Osteocyte (in vitro differentiated cells): Measurements from ENCODE around the gene NGB. TPM values are rescaled to one million over a fixed set of nuclear protein-coding genes. Genes with fewer than 3 reads are reported as not detected.

Experiments
- DNase-seq: peaks from one replicate; pipeline ENCODE4 v3.0.0; 2021; ENCODE audit warnings: mixed read lengths; ENCODE audit not compliant: unreplicated experiment; ENCODE audit errors: extremely low spot score
- H3K27ac Mint-ChIP-seq: one replicate; pipeline ENCODE4 v1.8.0; 2021; ENCODE audit warnings: mild to moderate bottlenecking, mixed read lengths; ENCODE audit not compliant: unreplicated experiment
- H3K27me3 Mint-ChIP-seq: one replicate; pipeline ENCODE4 v1.8.0; 2021; ENCODE audit warnings: mixed read lengths; ENCODE audit not compliant: unreplicated experiment
- H3K36me3 Mint-ChIP-seq: one replicate; pipeline ENCODE4 v1.8.0; 2021; ENCODE audit warnings: mixed read lengths; ENCODE audit not compliant: unreplicated experiment
- H3K4me1 Mint-ChIP-seq: one replicate; pipeline ENCODE4 v1.8.0; 2021; ENCODE audit warnings: mixed read lengths; ENCODE audit not compliant: unreplicated experiment
- H3K4me3 Mint-ChIP-seq: one replicate; pipeline ENCODE4 v1.8.0; 2021; ENCODE audit warnings: mild to moderate bottlenecking, moderate library complexity, mixed read lengths; ENCODE audit not compliant: unreplicated experiment
- H3K9me3 Mint-ChIP-seq: one replicate; pipeline ENCODE4 v1.8.0; 2021; ENCODE audit warnings: mixed read lengths; ENCODE audit not compliant: unreplicated experiment
- CTCF ChIP-seq: fragments of 200-600 bp; sonication (generic); IDR thresholded peaks from 2 replicates; pipeline ENCODE4 v1.5.0; 2021; ENCODE audit warnings: antibody characterized with exemption, mild to moderate bottlenecking, moderate library complexity
- total RNA-seq: library from RNA; stranded (reverse); gene quantifications from 2 replicates; pipeline ENCODE4 v1.2.1, GENCODE V29; 2021

Gene NGB
- total RNA-seq, 1 donor from 2014 or later: not detected

- Mint-ChIP-seq H3K27me3 (no peaks in the 10 kb centered on the region), H3K27ac (no peak overlapping the region), H3K9me3 (no peaks in the 10 kb centered on the region), H3K36me3 (no peaks in the 10 kb centered on the region), H3K4me3 (no peak overlapping the region), H3K4me1 (no peaks in the 10 kb centered on the region)
- TF ChIP-seq CTCF: no peak
- no peak for DNase-seq
These were observed 39.3 kb downstream of the NGB start for GRCh38 chr14:77231721-77232120.

- Mint-ChIP-seq H3K27ac (no peak overlapping the region), H3K4me1 (no peaks in the 10 kb centered on the region), H3K27me3 (no peaks in the 10 kb centered on the region), H3K36me3 (no peaks in the 10 kb centered on the region), H3K9me3 (no peaks in the 10 kb centered on the region), H3K4me3 (no peak overlapping the region)
- DNase-seq: no peak
- TF ChIP-seq CTCF: no peak
These were observed 40.1 kb downstream of the NGB start for GRCh38 chr14:77230914-77231313.

- Mint-ChIP-seq H3K9me3 (no peaks in the 10 kb centered on the region), H3K4me1 (no peaks in the 10 kb centered on the region), H3K27ac (no peak overlapping the region), H3K4me3 (no peak overlapping the region), H3K27me3 (peaks cover 4% of the 10 kb centered on the region), H3K36me3 (no peaks in the 10 kb centered on the region)
- no peak for DNase-seq
- no peak for TF ChIP-seq CTCF
These were observed 43.0 kb downstream of the NGB start for GRCh38 chr14:77228056-77228455.

- no peak for TF ChIP-seq CTCF
- Mint-ChIP-seq H3K9me3 (no peaks in the 10 kb centered on the region), H3K36me3 (no peaks in the 10 kb centered on the region), H3K27me3 (peaks cover 17% of the 10 kb centered on the region), H3K27ac (no peak overlapping the region), H3K4me3 (no peak overlapping the region), H3K4me1 (no peaks in the 10 kb centered on the region)
- DNase-seq: no peak
These were observed 45.0 kb downstream of the NGB start for GRCh38 chr14:77225892-77226557.

- H3K4me3 Mint-ChIP-seq: no peak overlapping the region
- H3K36me3 Mint-ChIP-seq: no peaks in the 10 kb centered on the region
- no peak overlapping the region for H3K27ac Mint-ChIP-seq
- H3K27me3 Mint-ChIP-seq: peaks cover 17% of the 10 kb centered on the region
- H3K4me1 Mint-ChIP-seq: no peaks in the 10 kb centered on the region
- no peaks in the 10 kb centered on the region for H3K9me3 Mint-ChIP-seq
- DNase-seq: no peak
- TF ChIP-seq CTCF: no peak
These were observed 45.8 kb downstream of the NGB start for GRCh38 chr14:77225254-77225653.
